Kidney epithelial cell (primary cell): Measurements from ENCODE around the gene GRIK4. TPM values are rescaled to one million over a fixed set of nuclear protein-coding genes. Genes with fewer than 3 reads are reported as not detected.

Source experiments
- DNase-seq: peaks from one replicate; pipeline ENCODE4 v3.0.0-alpha.2; 2010; ENCODE audit warnings: low read depth
- H3K27me3 ChIP-seq: 2 replicates; pipeline ENCODE4 v1.6.0; 2011; ENCODE audit warnings: low read length; ENCODE audit not compliant: control insufficient read depth, insufficient read depth
- H3K36me3 ChIP-seq: 2 replicates; pipeline ENCODE4 v1.5.1; 2011; ENCODE audit warnings: low read length; ENCODE audit not compliant: control insufficient read depth, insufficient read depth
- H3K4me3 ChIP-seq: 2 replicates; pipeline ENCODE4 v1.5.1; 2011; ENCODE audit warnings: low read depth, mild to moderate bottlenecking, control low read depth, low read length
- total RNA-seq: library from RNA; depleted of rRNA; stranded (reverse); fragments of >200 nt; gene quantifications from 2 replicates; pipeline ENCODE4 v1.2.3, GENCODE V29; 2015
- TF ChIP-seq, protein P1 (sequence below): IDR thresholded peaks from 2 replicates; pipeline ENCODE4 v1.5.1; 2011; ENCODE audit warnings: mild to moderate bottlenecking, moderate library complexity, low read length, control low read depth, inconsistent platforms; ENCODE audit not compliant: insufficient read depth, poor library complexity, severe bottlenecking

GRIK4 gene
- total RNA-seq, 1 donor from 2014 or later, result 0.17 TPM

GRCh38 chr11:120717042-120717441 lies 205.5 kb downstream of the GRIK4 start:
- no peaks in the 10 kb centered on the region for H3K27me3 ChIP-seq
- no peak for DNase-seq
- H3K4me3 ChIP-seq, result no peak overlapping the region
- H3K36me3 ChIP-seq, result no peaks in the 10 kb centered on the region
- TF ChIP-seq, protein P1, sequence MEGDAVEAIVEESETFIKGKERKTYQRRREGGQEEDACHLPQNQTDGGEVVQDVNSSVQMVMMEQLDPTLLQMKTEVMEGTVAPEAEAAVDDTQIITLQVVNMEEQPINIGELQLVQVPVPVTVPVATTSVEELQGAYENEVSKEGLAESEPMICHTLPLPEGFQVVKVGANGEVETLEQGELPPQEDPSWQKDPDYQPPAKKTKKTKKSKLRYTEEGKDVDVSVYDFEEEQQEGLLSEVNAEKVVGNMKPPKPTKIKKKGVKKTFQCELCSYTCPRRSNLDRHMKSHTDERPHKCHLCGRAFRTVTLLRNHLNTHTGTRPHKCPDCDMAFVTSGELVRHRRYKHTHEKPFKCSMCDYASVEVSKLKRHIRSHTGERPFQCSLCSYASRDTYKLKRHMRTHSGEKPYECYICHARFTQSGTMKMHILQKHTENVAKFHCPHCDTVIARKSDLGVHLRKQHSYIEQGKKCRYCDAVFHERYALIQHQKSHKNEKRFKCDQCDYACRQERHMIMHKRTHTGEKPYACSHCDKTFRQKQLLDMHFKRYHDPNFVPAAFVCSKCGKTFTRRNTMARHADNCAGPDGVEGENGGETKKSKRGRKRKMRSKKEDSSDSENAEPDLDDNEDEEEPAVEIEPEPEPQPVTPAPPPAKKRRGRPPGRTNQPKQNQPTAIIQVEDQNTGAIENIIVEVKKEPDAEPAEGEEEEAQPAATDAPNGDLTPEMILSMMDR, result no peak

GRCh38 chr11:120717623-120718022 lies 206.1 kb downstream of the GRIK4 start:
- no peak for DNase-seq
- H3K27me3 ChIP-seq, result no peaks in the 10 kb centered on the region
- TF ChIP-seq, protein P1, result no peak

GRCh38 chr11:120718171-120718570 lies 206.6 kb downstream of the GRIK4 start:
- TF ChIP-seq, protein P1, result no peak
- DNase-seq, result no peak
- Histone ChIP-seq H3K27me3 (no peaks in the 10 kb centered on the region), H3K36me3 (no peaks in the 10 kb centered on the region), H3K4me3 (no peak overlapping the region)

More at GRCh38 chr11:120717623-120718022, 206.1 kb downstream of the GRIK4 start:
- H3K36me3 ChIP-seq, result no peaks in the 10 kb centered on the region
- H3K4me3 ChIP-seq, result no peak overlapping the region

- TF ChIP-seq, protein P1, result no peak
- DNase-seq, result no peak
- Histone ChIP-seq H3K27me3 (no peaks in the 10 kb centered on the region), H3K4me3 (no peak overlapping the region), H3K36me3 (no peaks in the 10 kb centered on the region)
These were observed 207.8 kb downstream of the GRIK4 start for GRCh38 chr11:120719348-120719747.

- no peak overlapping the region for H3K4me3 ChIP-seq
- H3K27me3 ChIP-seq, result no peaks in the 10 kb centered on the region
- TF ChIP-seq, protein P1, result no peak
- DNase-seq, result no peak
- no peaks in the 10 kb centered on the region for H3K36me3 ChIP-seq
These were observed 209.2 kb downstream of the GRIK4 start for GRCh38 chr11:120720760-120721159.

GRCh38 chr11:120722524-120722923 lies 211.0 kb downstream of the GRIK4 start:
- Histone ChIP-seq H3K27me3 (no peaks in the 10 kb centered on the region), H3K4me3 (no peak overlapping the region), H3K36me3 (no peaks in the 10 kb centered on the region)
- no peak for DNase-seq
- TF ChIP-seq, protein P1, result no peak
